ENCODE results near the gene TEX48.
A peak's percentile ranks its signal among the peaks of the same experiment; 100 is the strongest.

Gene TEX48

DNA sequence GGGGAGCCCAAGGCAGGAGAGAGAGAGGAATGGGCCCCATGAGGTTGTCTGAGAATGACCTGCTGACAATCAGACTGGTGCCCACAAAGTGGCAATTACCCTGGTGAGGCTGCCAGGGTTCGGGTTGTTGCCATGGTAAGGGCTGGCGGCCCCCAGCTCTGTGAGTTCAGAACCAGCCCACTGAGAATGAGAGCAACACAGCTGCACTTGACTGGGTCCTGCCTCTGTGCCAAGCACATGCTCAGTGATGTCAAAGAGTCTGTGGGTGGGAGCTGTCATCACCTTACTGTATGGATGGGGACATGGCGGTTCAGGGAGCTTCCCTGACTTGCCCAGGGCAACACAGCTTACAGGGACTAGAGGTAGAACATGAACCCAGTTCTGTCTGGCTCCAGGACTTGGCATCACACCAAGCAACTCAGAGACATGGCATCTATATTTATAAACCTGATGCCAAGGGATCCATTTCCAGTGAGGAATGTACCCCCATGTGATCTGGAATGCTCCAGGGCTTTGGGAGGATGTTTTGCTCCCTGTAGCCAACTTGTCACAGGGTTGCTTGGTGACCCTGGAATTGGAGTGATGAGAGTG lies 38.2 kb upstream of the TEX48 start:
- ChIA-PET POLR2A (no interaction called here), CTCF (interaction anchor here (4.1 kb wide), 1 partner anchor 38 kb away, joined by 22 read pairs; the partner anchor contains the start of gene TEX48)
- no peaks in the 10 kb centered on the region for H3K36me3 ChIP-seq (ENCODE audit: control insufficient read depth in 2 of 2, insufficient read depth in 1 of 2, low read length in 2 of 2)
- TF ChIP-seq ZFHX2 (tag by site-specific recombination; conservative IDR thresholded peaks at IDR 0.05), result peak; percentile 40
- TF ChIP-seq ZNF585B (tag by site-specific recombination; IDR thresholded peaks at IDR 0.05), result no peak
- H3K4me3 ChIP-seq (ENCODE audit: low read depth, low read length), result no peak overlapping the region
- no peak overlapping the region for H3K27ac ChIP-seq (ENCODE audit: extremely low read depth, low read depth, low read length)
- H3K9me3 ChIP-seq (ENCODE audit: control insufficient read depth, insufficient read depth, low read depth, low read length), result no peaks in the 10 kb centered on the region
- 0 out of 2 replicates have a peak, but pooled peaks cover 2% of the 10 kb centered on the region for H3K4me1 ChIP-seq (ENCODE audit: control insufficient read depth, insufficient read depth, low read length)

DNA sequence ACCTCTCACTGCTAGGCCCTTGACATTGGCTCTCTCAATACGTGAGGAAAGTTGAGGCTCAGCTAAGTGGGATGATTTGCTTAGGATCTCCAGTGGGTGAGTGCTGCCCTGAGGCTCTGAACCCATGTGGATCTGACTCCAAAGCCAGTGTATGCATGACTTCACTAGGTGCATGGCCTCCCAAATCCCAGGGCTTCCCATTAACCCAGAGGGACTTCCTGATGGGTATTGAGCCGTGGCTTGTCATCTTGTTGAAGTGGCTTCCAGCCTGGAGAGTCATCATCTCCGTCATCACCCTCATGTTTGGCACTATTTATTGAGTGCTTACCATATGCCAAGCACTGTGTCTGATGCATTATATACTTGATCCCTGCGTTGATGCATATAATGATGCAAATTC lies 37.3 kb upstream of the TEX48 start:
- Histone ChIP-seq H3K4me3 (ENCODE audit: low read depth, low read length) (no peak overlapping the region), H3K9me3 (ENCODE audit: control insufficient read depth, insufficient read depth, low read depth, low read length) (no peaks in the 10 kb centered on the region), H3K36me3 (ENCODE audit: control insufficient read depth in 2 of 2, insufficient read depth in 1 of 2, low read length in 2 of 2) (no peaks in the 10 kb centered on the region), H3K27ac (ENCODE audit: extremely low read depth, low read depth, low read length) (no peak overlapping the region), H3K4me1 (ENCODE audit: control insufficient read depth, insufficient read depth, low read length) (0 out of 2 replicates have a peak, but pooled peaks cover 2% of the 10 kb centered on the region)
- ChIA-PET CTCF (interaction anchor here (0.6 to 0.7 kb wide), 4 partner anchors 49 to 913 kb away, joined by 3 read pairs; no protein-coding TSS in a partner anchor), POLR2A (no interaction called here)
- TF ChIP-seq, protein P1, sequence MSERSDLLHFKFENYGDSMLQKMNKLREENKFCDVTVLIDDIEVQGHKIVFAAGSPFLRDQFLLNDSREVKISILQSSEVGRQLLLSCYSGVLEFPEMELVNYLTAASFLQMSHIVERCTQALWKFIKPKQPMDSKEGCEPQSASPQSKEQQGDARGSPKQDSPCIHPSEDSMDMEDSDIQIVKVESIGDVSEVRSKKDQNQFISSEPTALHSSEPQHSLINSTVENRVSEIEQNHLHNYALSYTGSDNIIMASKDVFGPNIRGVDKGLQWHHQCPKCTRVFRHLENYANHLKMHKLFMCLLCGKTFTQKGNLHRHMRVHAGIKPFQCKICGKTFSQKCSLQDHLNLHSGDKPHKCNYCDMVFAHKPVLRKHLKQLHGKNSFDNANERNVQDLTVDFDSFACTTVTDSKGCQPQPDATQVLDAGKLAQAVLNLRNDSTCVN (tag by site-specific recombination; optimal IDR thresholded peaks at IDR 0.05), result no peak
- TF ChIP-seq ZNF530 (tag by site-specific recombination; IDR thresholded peaks at IDR 0.05; ENCODE audit: low read depth) (no peak), SP7 (tag by site-specific recombination; IDR thresholded peaks at IDR 0.05) (no peak), ZNF707 (tag by site-specific recombination; IDR thresholded peaks at IDR 0.05) (no peak), ZNF146 (tag by site-specific recombination; IDR thresholded peaks at IDR 0.05) (no peak), SCRT2 (tag by site-specific recombination; IDR thresholded peaks at IDR 0.05) (no peak), ZNF292 (tag by site-specific recombination; IDR thresholded peaks at IDR 0.05; ENCODE audit: borderline replicate concordance, low read depth) (no peak), ZNF792 (tag by site-specific recombination; IDR thresholded peaks at IDR 0.05) (no peak), ZBTB21 (tag by site-specific recombination; IDR thresholded peaks at IDR 0.05) (peak; percentile 28; the same call in 1 of the 2 replicates), ZIC2 (tag by site-specific recombination; IDR thresholded peaks at IDR 0.05) (peak; percentile 93), ZNF629 (tag by site-specific recombination; IDR thresholded peaks at IDR 0.05) (peak; percentile 49; the same call in 1 of the 2 replicates), HOXC10 (CRISPR knock-in tag; IDR thresholded peaks at IDR 0.05) (no peak), ZNF843 (tag by site-specific recombination; IDR thresholded peaks at IDR 0.05) (no peak), ZFP3 (tag by site-specific recombination; IDR thresholded peaks at IDR 0.05; ENCODE audit: low read depth) (no peak), SCRT1 (tag by site-specific recombination; IDR thresholded peaks at IDR 0.05; ENCODE audit: borderline replicate concordance) (no peak), ZNF350 (tag by site-specific recombination; IDR thresholded peaks at IDR 0.05) (no peak), MEIS1 (CRISPR knock-in tag; IDR thresholded peaks at IDR 0.05; ENCODE audit: borderline replicate concordance) (no peak), ZNF366 (tag by site-specific recombination; conservative IDR thresholded peaks at IDR 0.05) (no peak)
- TF ChIP-seq, protein P2, sequence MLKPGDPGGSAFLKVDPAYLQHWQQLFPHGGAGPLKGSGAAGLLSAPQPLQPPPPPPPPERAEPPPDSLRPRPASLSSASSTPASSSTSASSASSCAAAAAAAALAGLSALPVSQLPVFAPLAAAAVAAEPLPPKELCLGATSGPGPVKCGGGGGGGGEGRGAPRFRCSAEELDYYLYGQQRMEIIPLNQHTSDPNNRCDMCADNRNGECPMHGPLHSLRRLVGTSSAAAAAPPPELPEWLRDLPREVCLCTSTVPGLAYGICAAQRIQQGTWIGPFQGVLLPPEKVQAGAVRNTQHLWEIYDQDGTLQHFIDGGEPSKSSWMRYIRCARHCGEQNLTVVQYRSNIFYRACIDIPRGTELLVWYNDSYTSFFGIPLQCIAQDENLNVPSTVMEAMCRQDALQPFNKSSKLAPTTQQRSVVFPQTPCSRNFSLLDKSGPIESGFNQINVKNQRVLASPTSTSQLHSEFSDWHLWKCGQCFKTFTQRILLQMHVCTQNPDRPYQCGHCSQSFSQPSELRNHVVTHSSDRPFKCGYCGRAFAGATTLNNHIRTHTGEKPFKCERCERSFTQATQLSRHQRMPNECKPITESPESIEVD (tag by site-specific recombination; IDR thresholded peaks at IDR 0.05), result no peak
- TF ChIP-seq, protein P3, sequence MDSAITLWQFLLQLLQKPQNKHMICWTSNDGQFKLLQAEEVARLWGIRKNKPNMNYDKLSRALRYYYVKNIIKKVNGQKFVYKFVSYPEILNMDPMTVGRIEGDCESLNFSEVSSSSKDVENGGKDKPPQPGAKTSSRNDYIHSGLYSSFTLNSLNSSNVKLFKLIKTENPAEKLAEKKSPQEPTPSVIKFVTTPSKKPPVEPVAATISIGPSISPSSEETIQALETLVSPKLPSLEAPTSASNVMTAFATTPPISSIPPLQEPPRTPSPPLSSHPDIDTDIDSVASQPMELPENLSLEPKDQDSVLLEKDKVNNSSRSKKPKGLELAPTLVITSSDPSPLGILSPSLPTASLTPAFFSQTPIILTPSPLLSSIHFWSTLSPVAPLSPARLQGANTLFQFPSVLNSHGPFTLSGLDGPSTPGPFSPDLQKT (IDR thresholded peaks at IDR 0.05; ENCODE audit: borderline replicate concordance, low read depth, low read length), result no peak

Measured in HEK293 (cell line).